Right lobe of liver (tissue), 6 donors: ENCODE measurements around the gene THPO. TPM values are rescaled to one million over a fixed set of nuclear protein-coding genes. Genes with fewer than 3 reads are reported as not detected.
A peak's percentile ranks its signal among the peaks of the same experiment; 100 is the strongest.

ENCODE experiments used
- ATAC-seq, 4 donors: fragments of 200-7000 bp; cut with Tn5 transposase; one replicate each; pipeline ENCODE4 v1.9.1; 2020; ENCODE audit warnings: mild to moderate bottlenecking in 4 of 4, moderate library complexity in 4 of 4
- DNase-seq, 3 donors: peaks; one replicate each; pipeline ENCODE4 v3.0.0-alpha.2; 2020
- H3K27ac ChIP-seq, 3 donors: fragments of 200-600 bp; one replicate each; pipeline ENCODE4 v1.8.0; 2022
- H3K27me3 ChIP-seq, 2 donors: fragments of 200-600 bp; one replicate each; pipeline ENCODE4 v1.8.0; 2022
- H3K36me3 ChIP-seq, 4 donors: fragments of 200-600 bp; sonication (generic) in 1 of 4; one replicate each; pipeline versions ENCODE4 v1.5.1 to v1.8.0; 2017 to 2022; ENCODE audit warnings: control low read depth in 1 of 4
- H3K4me1 ChIP-seq, 4 donors: fragments of 200-600 bp; sonication (generic) in 1 of 4; one replicate each; pipeline versions ENCODE4 v1.5.1 to v1.8.0; 2017 to 2022; ENCODE audit warnings: control low read depth in 1 of 4
- H3K4me3 ChIP-seq, 3 donors: fragments of 200-600 bp; one replicate each; pipeline ENCODE4 v1.8.0; 2022
- H3K9me3 ChIP-seq, 4 donors: fragments of 200-600 bp; sonication (generic) in 1 of 4; one replicate each; pipeline versions ENCODE4 v1.5.1 to v1.8.0; 2017 to 2022; ENCODE audit warnings: control low read depth in 1 of 4
- POLR2A ChIP-seq: fragments of 450-650 bp; IDR thresholded peaks from one replicate; pipeline ENCODE4 v1.6.1; 2017; ENCODE audit warnings: antibody characterized with exemption, mild to moderate bottlenecking
- WGBS: methylation state at CpG from one replicate; pipeline ENCODE4 v1.1.6; 2018; ENCODE audit warnings: low coverage, low lambda C conversion rate; ENCODE audit not compliant: insufficient coverage; ENCODE audit errors: missing lambda C conversion rate; 5-methylcytosine and 5-hydroxymethylcytosine counted together
- intact Hi-C, 2 donors: fragments of 100-400 bp; cut with DNase I; formaldehyde crosslinking; loops; one replicate each; pipeline versions ENCODE4 v1.11.2 to v1.14.1; 2022
- total RNA-seq, 6 experiments: library from RNA; depleted of rRNA in 2 of 6; stranded (reverse); fragments of >200 nt in 2 of 6; fragmentation: NEBNext Ultra II Directional in 3 of 6; extraction: Animal tissue kit (Norgen Biotek cat#: 25700) in 3 of 6; gene quantifications; one replicate each; pipeline versions ENCODE4 v1.1.0 to v1.2.4, GENCODE V29; 2016 to 2023
- TF ChIP-seq, protein P1 (sequence below), 4 donors: fragments of 200-600 bp in 3 of 4; fragments of 450-650 bp in 1 of 4; IDR thresholded peaks; one replicate each; pipeline versions ENCODE4 v1.5.1 to v1.8.0; 2016 to 2022; ENCODE audit warnings: antibody characterized with exemption in 4 of 4, mild to moderate bottlenecking in 2 of 4
- donor health status: DM: no; HTN: yes; CAD: no.
- donor health status: DM: no; HTN: no; CAD: no.
- donor health status: DM: no; HTN: no; CAD: no.
- donor health status: DM: no; HTN: yes; CAD: no.
- donor health status: DM: no; HTN: yes; CAD: no.

The THPO gene
- total RNA-seq, 6 experiments from 2014 or later, result 8.2 to 12.1 (median 10.5) TPM

DNA sequence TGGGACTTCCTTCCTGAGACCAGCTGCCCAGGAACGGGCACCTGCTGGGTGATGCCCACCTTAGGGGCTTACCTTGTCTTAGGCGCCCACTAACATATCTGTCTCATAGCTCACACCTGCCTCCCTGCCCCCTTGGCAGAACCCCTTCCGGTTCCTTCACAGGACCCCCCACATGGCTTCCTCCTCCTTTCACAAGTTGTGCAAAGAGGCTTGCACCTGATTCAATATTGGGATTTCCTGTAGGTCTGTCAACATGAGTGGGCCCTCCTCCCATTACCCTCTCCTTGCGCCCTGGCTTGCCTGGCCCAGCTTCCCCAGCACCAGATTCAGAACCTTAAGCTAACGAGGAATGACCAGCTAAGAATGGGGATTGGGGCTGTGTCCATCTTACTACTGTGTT lies 633 bp downstream of the THPO start:
- 23% methylated on average over 5 of the region's 5 CpGs for WGBS
- Histone ChIP-seq H3K4me1 (peaks cover 0 to 16% (median 0%) of the 10 kb centered on the region in 4 donors), H3K9me3 (no peaks in the 10 kb centered on the region), H3K27me3 (no peaks in the 10 kb centered on the region), H3K36me3 (peaks cover 0 to 30% (median 12%) of the 10 kb centered on the region in 4 donors), H3K27ac (peak overlapping the region; percentile 82 to 96 (median 91)), H3K4me3 (peak overlapping the region; percentile 47 to 70 (median 63))
- intact Hi-C loops, result loop anchor here (10.0 kb wide), 2 partner anchors 87 to 137 kb away; no protein-coding TSS in a partner anchor
- TF ChIP-seq, protein P1, sequence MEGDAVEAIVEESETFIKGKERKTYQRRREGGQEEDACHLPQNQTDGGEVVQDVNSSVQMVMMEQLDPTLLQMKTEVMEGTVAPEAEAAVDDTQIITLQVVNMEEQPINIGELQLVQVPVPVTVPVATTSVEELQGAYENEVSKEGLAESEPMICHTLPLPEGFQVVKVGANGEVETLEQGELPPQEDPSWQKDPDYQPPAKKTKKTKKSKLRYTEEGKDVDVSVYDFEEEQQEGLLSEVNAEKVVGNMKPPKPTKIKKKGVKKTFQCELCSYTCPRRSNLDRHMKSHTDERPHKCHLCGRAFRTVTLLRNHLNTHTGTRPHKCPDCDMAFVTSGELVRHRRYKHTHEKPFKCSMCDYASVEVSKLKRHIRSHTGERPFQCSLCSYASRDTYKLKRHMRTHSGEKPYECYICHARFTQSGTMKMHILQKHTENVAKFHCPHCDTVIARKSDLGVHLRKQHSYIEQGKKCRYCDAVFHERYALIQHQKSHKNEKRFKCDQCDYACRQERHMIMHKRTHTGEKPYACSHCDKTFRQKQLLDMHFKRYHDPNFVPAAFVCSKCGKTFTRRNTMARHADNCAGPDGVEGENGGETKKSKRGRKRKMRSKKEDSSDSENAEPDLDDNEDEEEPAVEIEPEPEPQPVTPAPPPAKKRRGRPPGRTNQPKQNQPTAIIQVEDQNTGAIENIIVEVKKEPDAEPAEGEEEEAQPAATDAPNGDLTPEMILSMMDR (IDR thresholded peaks at IDR 0.05), result no peak
- no peak for TF ChIP-seq POLR2A
- DNase-seq (peak in 1 of 3 donors; percentile 19), ATAC-seq (peak in 2 of 4 donors; percentile 1 to 2)

DNA sequence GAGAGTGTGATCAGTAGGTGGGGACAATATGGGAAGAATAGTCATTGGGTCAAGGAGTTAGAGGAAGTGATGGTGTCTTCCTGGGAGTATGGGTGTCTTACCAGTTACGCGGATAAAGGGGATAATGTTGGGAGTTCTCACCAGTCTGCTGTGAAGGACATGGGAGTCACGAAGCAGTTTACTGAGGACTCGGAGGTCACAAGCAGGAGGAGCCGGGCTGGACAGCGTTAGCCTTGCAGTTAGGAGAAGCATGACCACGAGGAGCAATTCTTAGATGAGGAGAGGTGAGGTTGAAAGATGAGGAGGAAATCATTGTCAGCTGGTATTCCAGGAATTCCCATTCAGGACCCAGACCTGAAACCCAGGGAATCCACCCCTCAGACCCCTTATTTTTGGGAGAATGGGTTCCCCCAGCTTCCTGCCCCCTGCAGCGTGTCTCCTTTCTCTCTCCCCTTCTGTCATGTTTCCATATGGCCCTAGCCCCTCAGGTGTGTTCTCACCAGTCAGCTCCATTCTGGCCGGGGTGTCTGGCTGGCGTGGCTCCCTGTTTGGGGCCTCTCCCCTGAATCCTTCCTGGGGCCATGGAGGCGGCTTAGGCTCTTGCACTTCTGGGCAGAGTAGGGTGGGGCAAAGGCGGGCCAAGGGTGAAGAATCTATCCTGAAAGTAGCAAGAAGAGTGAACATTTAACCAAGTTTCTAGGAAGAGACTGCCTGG lies 2.1 kb downstream of the THPO start:
- DNase-seq, result no peak
- intact Hi-C loops, result loop anchor here (10.0 kb wide), 2 partner anchors 89 to 139 kb away; no protein-coding TSS in a partner anchor
- Histone ChIP-seq H3K9me3 (no peaks in the 10 kb centered on the region), H3K36me3 (peaks cover 0 to 30% (median 12%) of the 10 kb centered on the region in 4 donors), H3K4me3 (no peak overlapping the region), H3K27me3 (no peaks in the 10 kb centered on the region), H3K4me1 (peaks cover 0 to 17% (median 0%) of the 10 kb centered on the region in 4 donors), H3K27ac (peak overlapping the region in 1 of 3 donors; percentile 91)
- 80% methylated on average over 9 of the region's 12 CpGs for WGBS
- TF ChIP-seq POLR2A, result no peak
- TF ChIP-seq, protein P1 (IDR thresholded peaks at IDR 0.05), result no peak
- no peak for ATAC-seq

DNA sequence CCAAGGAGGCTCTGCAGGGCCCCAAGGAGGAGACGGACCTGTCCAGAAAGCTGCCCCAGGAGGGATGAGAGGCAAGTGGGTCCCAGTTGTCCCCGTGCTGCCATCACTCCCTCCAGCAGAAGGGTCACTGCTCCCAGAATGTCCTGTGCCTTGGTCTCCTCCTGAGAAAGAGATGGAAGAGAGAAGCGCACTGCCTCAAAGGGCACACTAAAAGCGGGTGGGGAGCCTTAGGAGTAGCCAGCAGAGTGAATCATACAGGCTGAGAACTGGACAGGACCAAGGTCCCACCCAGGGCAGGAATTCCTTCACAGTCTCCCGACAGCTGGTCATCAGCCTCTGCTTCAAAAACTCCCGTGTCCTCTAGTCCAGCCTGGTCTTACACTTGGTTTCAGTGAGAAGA lies 4.6 kb downstream of the THPO start:
- no peak overlapping the region for H3K27ac ChIP-seq
- H3K4me3 ChIP-seq, result no peak overlapping the region
- WGBS, result 82% methylated on average over 4 of the region's 6 CpGs
- H3K36me3 ChIP-seq, result peaks cover 0 to 30% (median 12%) of the 10 kb centered on the region in 4 donors
- TF ChIP-seq, protein P1 (IDR thresholded peaks at IDR 0.05), result no peak
- TF ChIP-seq POLR2A, result no peak
- peaks cover 0 to 25% (median 7%) of the 10 kb centered on the region in 4 donors for H3K4me1 ChIP-seq
- H3K9me3 ChIP-seq, result no peaks in the 10 kb centered on the region
- DNase-seq (no peak), ATAC-seq (no peak)
- intact Hi-C loops, result loop anchor here (10.0 kb wide), 2 partner anchors 91 to 141 kb away; no protein-coding TSS in a partner anchor
- H3K27me3 ChIP-seq, result no peaks in the 10 kb centered on the region

DNA sequence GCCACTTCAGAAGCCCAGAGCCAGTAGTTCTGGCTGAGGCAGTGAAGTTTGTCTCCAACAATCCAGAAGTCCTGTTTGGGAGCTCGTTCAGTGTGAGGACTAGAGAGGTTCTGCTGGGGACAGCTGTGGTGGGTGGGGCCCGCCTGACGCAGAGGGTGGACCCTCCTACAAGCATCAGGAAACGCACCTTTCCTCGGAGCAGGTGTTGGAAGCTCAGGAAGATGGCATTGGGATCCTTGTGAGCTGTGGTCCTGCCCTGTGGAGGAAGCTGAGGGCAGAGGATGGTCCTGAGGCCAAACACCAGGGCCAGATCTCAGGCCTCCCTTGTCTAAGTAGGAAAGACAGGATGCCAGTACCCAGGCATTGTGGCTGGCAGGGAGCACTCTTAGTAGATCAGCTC lies 5.1 kb downstream of the THPO start:
- H3K4me3 ChIP-seq, result no peak overlapping the region
- H3K4me1 ChIP-seq, result peaks cover 0 to 29% (median 9%) of the 10 kb centered on the region in 4 donors
- no peaks in the 10 kb centered on the region for H3K9me3 ChIP-seq
- WGBS, result 92% methylated on average over 2 of the region's 5 CpGs
- H3K27ac ChIP-seq, result no peak overlapping the region
- TF ChIP-seq POLR2A, result no peak
- TF ChIP-seq, protein P1 (IDR thresholded peaks at IDR 0.05), result no peak
- DNase-seq (no peak), ATAC-seq (no peak)
- H3K36me3 ChIP-seq, result peaks cover 0 to 31% (median 12%) of the 10 kb centered on the region in 4 donors
- intact Hi-C loops, result loop anchor here (10.0 kb wide), 2 partner anchors 92 to 142 kb away; no protein-coding TSS in a partner anchor
- no peaks in the 10 kb centered on the region for H3K27me3 ChIP-seq
